ENCODE data around the gene CDKAL1. TPM values are rescaled to one million over a fixed set of nuclear protein-coding genes. Genes with fewer than 3 reads are reported as not detected.
"Not testable (repeated sequence)": the region's sequence is repeated elsewhere in the genome, so short reads cannot be mapped to it uniquely, and the experiment has no call there.

Gene CDKAL1
- total RNA-seq, 4 donors from 2014 or later, result 10.1 to 22.0 (median 12.5) TPM

DNA sequence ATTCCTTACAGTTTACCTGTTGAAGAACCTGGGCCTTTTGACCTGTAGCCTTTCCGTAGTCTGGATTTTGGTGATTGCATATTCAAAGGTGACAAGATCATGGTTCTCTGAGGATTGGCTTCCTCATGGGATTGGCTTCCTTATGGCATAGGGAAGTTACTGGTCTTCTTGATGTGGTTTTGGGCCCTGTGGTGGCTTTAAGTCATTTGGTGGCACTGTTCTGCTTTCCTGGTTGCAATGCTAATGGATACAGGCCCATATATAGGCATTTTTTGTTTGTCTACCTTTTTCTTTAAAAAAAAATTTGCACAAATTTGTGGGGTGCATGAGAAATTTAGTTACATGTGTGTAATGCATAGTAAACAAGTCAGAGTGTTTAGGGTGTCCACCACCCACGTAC lies 185.7 kb downstream of the CDKAL1 start:
- TF ChIP-seq EP300 (IDR thresholded peaks at IDR 0.05) (no peak), POLR2AphosphoS5 (IDR thresholded peaks at IDR 0.05) (no peak), POLR2A (IDR thresholded peaks at IDR 0.05) (no peak)
- TF ChIP-seq, protein P1, sequence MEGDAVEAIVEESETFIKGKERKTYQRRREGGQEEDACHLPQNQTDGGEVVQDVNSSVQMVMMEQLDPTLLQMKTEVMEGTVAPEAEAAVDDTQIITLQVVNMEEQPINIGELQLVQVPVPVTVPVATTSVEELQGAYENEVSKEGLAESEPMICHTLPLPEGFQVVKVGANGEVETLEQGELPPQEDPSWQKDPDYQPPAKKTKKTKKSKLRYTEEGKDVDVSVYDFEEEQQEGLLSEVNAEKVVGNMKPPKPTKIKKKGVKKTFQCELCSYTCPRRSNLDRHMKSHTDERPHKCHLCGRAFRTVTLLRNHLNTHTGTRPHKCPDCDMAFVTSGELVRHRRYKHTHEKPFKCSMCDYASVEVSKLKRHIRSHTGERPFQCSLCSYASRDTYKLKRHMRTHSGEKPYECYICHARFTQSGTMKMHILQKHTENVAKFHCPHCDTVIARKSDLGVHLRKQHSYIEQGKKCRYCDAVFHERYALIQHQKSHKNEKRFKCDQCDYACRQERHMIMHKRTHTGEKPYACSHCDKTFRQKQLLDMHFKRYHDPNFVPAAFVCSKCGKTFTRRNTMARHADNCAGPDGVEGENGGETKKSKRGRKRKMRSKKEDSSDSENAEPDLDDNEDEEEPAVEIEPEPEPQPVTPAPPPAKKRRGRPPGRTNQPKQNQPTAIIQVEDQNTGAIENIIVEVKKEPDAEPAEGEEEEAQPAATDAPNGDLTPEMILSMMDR (IDR thresholded peaks at IDR 0.05), result no peak
- Histone ChIP-seq H3K4me1 (no peaks in the 10 kb centered on the region), H3K9me3 (no peaks in the 10 kb centered on the region), H3K36me3 (peaks cover 5% of the 10 kb centered on the region), H3K27me3 (no peaks in the 10 kb centered on the region), H3K27ac (no peak overlapping the region), H3K4me3 (no peak overlapping the region)
- WGBS, result 90% methylated on average over 2 of the region's 2 CpGs
- DNase-seq (ENCODE audit: low spot score in 2 of 2), result no peak

DNA sequence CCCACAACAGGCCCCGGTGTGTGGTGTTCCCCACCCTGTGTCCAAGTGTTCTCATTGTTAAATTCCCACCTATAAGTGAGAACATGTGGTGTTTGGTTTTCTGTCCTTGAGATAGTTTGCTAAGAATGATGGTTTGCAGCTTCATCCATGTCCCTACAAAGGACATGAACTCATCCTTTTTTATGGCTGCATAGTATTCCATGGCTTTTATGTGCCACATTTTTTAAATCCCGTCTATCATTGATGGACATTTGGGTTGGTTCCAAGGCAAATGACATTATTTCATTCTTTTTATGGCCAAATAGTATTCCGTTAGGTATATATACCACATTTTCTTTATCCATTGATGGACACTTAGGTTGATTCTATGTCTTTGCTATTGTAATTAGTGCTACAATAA lies 186.9 kb downstream of the CDKAL1 start:
- not testable (repeated sequence) for H3K4me1 ChIP-seq; H3K27ac ChIP-seq; DNase-seq (ENCODE audit: low spot score in 2 of 2); H3K9me3 ChIP-seq; H3K4me3 ChIP-seq; H3K27me3 ChIP-seq; H3K36me3 ChIP-seq
- WGBS, result 66% methylated on average over 3 of the region's 3 CpGs

DNA sequence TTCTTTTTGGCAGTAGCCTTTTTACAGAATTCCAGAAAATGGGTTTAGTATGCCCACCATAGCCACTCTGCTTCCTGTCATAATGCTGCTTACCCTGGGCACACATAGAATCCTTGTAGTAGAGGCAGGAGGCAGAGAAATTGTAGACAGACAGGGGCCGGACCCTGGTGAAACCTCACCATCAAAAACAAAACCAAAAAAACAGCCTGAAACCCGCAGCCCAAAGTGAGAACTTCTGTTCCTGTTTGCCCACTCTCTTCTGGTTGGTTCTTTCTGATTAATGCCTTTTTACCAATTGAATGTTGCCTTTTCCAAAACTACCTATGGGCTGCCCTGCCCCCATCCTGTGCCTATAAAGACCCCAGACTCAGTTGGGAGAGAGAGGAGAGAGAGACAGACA lies 188.2 kb downstream of the CDKAL1 start:
- H3K9me3 ChIP-seq, result no peaks in the 10 kb centered on the region
- no peak for TF ChIP-seq POLR2AphosphoS5 (IDR thresholded peaks at IDR 0.05)
- TF ChIP-seq, protein P1 (IDR thresholded peaks at IDR 0.05), result no peak
- TF ChIP-seq EP300 (IDR thresholded peaks at IDR 0.05), result no peak
- TF ChIP-seq POLR2A (IDR thresholded peaks at IDR 0.05), result no peak
- H3K4me1 ChIP-seq, result no peaks in the 10 kb centered on the region
- WGBS, result 100% methylated on average over 2 of the region's 2 CpGs
- H3K27me3 ChIP-seq, result no peaks in the 10 kb centered on the region
- DNase-seq (ENCODE audit: low spot score in 2 of 2), result no peak
- no peak overlapping the region for H3K27ac ChIP-seq
- H3K4me3 ChIP-seq, result no peak overlapping the region
- peaks cover 5% of the 10 kb centered on the region for H3K36me3 ChIP-seq

DNA sequence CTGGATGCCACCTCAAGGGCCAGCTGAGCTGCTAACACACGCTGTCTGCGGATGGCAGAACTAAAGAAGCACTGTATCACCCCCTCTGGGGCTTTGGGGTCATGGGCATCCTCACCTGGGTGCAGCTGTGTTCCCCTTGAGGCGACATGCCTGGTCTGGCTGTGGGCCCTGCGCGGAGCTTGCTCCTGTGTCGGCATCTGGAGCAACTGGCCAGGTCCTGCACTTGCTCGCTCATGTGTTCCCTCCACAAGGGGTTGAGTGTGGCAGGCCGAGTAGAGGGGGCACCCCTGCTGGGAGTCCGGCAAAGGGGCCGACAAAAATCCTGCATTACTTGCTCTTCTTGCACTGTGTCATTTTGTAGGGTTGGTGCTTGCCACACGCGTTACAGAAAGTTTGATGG lies 189.0 kb downstream of the CDKAL1 start:
- peaks cover 5% of the 10 kb centered on the region for H3K36me3 ChIP-seq
- DNase-seq (ENCODE audit: low spot score in 2 of 2), result no peak
- no peak overlapping the region for H3K27ac ChIP-seq
- no peaks in the 10 kb centered on the region for H3K27me3 ChIP-seq
- H3K9me3 ChIP-seq, result no peaks in the 10 kb centered on the region
- WGBS, result 95% methylated on average over 9 of the region's 12 CpGs
- no peaks in the 10 kb centered on the region for H3K4me1 ChIP-seq
- H3K4me3 ChIP-seq, result no peak overlapping the region
- TF ChIP-seq POLR2A (IDR thresholded peaks at IDR 0.05) (no peak), POLR2AphosphoS5 (IDR thresholded peaks at IDR 0.05) (no peak), EP300 (IDR thresholded peaks at IDR 0.05) (no peak)
- TF ChIP-seq, protein P1 (IDR thresholded peaks at IDR 0.05), result no peak

DNA sequence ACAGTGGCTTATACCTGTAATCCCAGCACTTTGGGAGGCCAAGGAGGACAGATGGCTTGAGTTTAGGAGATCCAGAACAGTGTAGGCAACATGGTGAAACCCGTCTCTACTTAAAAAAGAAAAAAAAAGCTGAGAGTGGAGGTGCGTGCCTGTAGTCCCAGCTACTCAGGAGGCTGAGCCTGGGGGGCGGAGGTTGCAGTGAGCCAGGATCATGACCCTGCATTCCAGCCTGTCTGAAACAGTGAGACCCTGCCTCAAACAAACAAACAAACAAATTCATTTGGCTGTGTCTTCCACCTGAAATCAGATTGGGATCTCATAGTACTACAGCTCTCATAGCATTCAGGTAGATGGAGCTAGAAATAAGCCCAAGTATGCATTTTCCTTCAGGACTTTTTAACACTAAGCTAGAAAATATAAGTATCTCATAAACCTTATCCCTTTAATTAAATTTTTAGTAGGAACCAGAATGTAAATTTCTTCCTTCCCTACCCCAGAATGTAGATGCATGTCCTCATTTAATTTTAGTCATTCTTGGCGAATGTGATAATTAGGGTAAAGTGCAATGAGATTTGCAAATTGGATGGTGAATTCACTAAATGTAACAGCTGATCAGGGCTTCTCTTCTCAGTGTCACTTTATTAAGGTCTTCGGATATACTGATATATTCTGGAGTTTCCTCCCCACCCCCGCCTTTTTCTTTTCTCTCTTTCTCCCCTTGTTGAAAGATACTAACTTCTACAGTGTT lies 190.4 kb downstream of the CDKAL1 start:
- DNase-seq (ENCODE audit: low spot score in 2 of 2), result no peak
- peaks cover 5% of the 10 kb centered on the region for H3K36me3 ChIP-seq
- no peaks in the 10 kb centered on the region for H3K27me3 ChIP-seq
- TF ChIP-seq POLR2A (IDR thresholded peaks at IDR 0.05), result no peak
- no peak for TF ChIP-seq EP300 (IDR thresholded peaks at IDR 0.05)
- TF ChIP-seq, protein P1 (IDR thresholded peaks at IDR 0.05), result no peak
- TF ChIP-seq POLR2AphosphoS5 (IDR thresholded peaks at IDR 0.05), result no peak
- H3K9me3 ChIP-seq, result no peaks in the 10 kb centered on the region
- H3K4me1 ChIP-seq, result no peaks in the 10 kb centered on the region
- no peak overlapping the region for H3K27ac ChIP-seq
- WGBS, result 94% methylated on average over 6 of the region's 6 CpGs
- H3K4me3 ChIP-seq, result no peak overlapping the region

DNA sequence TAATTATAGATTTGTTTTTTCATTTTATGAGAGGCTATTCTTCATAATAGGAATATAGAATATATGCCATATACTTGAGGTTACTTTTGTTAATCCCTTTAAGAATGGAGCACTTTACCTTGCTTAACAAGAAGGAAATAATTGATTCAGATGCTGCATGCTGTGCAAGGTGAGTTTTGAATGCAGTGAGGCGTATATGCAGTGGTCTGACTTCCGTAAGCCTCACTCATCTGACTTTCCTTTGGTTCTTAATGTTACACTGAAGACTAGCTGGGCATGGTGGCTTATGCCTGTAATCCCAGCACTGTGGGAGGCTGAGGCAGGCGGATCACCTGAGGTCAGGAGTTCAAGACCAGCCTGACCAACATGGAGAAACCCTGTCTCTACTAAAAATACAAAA lies 191.0 kb downstream of the CDKAL1 start:
- not testable (repeated sequence) for H3K27me3 ChIP-seq; H3K9me3 ChIP-seq; DNase-seq (ENCODE audit: low spot score in 2 of 2); H3K4me3 ChIP-seq; H3K36me3 ChIP-seq; H3K4me1 ChIP-seq; H3K27ac ChIP-seq
- WGBS, result 100% methylated on average over 3 of the region's 3 CpGs
